ENCODE measurements around the gene CRYBA4. TPM values are rescaled to one million over a fixed set of nuclear protein-coding genes. Genes with fewer than 3 reads are reported as not detected.

CRYBA4 gene
- not detected in 2 replicates for total RNA-seq (2014; rRNA removed; shearing (Covaris generic))

DNA sequence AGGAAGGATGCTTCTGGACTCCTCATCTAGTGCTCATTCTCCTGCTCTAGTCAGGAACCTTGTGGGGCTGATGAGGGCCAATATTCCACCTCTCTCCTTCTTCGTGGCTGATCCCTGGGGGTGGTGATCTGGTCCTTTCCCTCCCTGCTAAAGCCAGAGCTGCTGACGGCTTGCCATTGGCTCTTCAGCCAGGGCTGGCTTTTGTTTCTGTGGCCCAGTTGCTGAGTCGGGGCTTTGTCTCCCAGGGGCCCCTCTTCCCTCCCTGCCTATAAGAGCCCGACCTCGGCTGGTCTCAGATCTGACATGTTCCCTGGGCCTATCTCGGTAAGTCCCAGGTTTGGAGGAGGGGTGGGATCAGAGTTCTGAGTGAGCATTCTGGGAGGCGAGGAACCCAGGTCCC, at the start of gene CRYBA4:
Gene CRYBA4, plus strand, starts transcription at position 301 of the 400 bp plus-strand sequence. CDS start 634 bp downstream, outside the sequence.
- no peak for DNase-seq (ENCODE audit: low spot score)

DNA sequence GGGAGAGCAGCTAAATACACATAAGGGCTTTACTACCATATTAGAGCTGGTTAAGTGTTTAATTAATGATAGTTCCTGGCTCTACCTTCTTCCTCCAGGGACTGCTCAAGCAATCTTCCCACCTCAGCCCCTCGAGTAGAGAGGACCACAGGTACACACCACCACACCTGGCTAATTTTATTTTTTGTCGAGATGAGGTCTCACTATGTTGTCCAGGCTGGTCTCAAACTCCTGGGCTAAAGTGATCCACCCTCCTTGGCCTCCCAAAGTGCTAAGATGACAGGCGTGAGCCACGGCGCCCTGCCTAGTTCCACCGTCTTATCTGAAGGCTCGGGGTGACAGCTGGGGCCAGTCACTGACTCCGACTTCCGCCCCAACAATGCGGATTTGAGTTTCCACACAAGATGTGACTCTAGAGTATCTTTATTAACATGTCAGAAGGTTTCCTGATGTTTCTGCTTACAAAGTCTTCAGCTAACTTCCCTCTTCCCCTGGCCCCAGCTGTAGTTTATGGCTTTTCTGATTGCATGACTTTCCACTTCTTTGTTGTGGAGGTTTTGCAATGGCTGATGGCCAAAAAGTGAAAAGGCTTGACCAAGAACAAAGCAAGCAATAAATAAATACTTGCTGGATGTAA, 48.6 kb upstream of the CRYBA4 start:
- no peak for DNase-seq (ENCODE audit: low spot score)

DNA sequence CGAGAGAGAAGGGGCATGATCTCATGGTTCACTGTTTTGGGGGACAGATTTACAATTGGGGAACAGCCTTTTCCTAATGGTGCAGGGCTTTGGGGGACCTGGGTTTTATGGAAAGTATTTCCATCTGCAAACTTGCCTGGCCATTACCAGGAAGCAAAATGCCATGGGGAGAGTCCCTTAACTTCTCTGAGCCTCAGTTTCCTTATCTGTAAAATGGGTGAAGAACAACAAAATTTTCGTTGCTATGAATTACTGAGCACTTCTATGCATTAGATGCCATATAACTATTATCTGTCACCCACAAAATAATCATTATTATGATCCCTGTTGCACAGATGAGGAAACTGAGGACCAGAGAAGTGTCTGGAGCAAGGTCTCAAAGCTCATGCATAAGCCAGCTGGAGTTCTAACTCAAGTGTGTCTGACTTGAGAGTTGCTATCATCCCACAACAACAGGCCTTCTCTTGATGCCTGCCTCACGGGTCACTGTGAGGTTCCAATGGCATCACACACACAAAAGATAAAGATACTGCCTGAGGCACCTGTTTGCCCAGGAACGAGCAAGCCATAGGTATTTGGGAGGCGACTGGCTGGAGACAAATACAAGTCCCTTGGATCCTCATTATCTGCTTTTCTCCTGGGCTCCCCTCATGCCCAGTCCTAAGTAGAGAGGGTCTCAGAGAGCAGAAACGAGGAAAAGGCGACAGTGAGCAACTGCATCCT, 47.6 kb upstream of the CRYBA4 start:
- DNase-seq (ENCODE audit: low spot score), result no peak

DNA sequence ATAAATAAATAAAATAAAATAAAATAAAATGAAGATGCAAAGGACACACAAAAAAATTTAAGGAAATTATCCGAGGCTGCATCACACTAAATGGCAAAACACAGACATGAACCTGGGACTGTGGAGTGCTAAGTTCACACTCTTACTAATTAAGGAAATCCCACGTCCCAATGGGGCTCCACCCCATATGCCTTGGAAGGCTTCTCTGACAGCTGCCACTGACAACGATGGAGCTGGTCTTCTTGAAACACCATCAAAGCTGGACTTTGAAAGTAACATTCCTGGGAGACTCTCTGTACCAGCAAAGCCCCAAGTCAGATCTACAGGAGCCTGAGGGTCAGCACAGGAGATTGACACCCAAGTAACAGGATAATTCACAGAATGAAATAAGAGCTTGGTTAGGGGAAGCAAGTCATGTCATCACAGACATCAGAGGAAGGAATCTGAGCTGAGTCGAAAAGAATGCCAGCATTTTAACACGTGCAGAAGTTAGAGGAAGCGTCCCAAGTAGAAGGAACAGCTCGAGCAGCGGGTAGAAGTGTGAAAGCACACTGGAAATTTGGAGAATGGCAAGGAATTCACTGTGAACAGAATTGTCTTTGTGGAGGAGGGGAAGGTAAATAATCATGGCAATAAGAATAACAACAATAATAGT, 45.6 kb upstream of the CRYBA4 start:
- no peak for DNase-seq (ENCODE audit: low spot score)

DNA sequence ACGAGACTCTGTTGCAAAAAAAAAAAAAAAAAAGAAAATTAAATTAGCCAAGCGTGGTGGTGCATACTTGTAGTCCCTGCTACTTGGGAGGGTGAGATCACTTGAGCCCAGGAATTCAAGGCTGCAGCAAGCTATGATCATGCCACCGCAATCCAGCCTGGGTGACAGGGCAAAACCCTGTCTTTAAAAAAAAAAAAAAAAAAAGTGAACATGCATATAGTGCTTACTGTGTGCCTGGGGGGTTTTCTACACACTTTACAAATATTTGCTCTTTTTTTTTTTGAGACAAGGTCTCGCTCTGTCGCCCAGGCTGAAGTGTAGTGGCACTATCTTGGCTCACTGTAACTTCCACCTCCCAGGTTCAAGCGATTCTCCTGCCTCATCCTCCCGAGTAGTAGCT, 44.7 kb upstream of the CRYBA4 start:
- no peak for DNase-seq (ENCODE audit: low spot score)

DNA sequence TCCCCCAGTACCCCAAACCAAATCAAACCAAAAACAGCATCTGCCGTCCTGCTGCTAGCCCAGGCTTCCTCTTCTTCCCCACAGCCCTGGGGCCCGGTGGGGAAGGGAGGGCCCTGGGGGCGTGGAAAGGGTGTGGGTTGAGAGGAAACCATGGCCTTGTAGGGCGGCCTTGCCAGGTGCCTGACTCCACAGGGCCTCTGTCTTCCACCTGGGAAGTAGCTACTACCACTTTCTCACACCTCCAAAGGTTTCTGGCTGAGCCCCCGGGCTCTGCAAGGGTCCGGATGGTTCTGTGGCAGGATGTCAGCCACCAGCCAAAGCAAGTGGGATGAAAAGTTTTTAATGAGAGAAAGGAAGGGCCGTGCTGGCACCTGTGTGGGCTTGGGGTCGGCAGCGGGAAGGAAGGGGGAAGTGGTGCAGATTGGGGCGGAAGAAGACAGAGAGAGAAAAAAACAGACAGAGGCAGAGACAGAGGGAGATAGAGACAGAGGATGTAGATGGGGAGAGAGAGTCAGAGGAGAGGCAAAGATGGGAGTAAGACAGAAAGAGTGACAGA, 42.4 kb upstream of the CRYBA4 start:
- DNase-seq (ENCODE audit: low spot score), result no peak

DNA sequence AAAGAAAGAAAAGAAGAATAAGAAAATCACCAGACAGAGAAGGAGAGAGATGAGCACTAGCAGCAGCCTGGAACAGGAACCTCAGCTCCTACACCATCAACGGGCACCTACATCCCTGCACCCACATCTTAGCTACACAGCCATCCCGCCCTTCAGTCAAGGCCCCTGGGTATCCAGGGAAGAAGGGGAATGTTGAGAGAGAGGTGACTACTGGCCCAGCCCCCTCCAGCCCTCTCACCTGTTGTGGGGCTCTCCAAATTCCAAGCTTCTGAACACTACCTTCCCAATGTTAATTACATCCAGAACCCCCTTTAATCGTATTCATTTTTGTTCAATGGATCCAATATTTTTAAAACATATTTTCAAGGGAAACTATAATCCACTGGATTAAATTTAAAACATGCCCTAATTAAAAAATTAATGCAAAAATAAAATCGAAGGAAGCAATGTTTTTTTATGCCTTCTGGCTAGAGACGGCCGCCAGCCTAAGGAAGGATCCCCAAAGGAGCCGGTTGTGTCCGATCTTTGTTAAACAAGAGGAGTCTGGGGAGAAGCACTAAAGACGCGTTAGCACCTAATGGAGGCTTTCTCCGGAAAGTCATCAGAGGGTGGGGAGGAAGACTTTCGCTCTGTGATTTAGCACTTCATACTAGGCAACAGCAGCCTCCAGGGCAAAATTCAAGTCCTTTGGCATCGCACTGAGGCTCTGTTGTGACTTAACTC, 41.4 kb upstream of the CRYBA4 start:
- no peak for DNase-seq (ENCODE audit: low spot score)

DNA sequence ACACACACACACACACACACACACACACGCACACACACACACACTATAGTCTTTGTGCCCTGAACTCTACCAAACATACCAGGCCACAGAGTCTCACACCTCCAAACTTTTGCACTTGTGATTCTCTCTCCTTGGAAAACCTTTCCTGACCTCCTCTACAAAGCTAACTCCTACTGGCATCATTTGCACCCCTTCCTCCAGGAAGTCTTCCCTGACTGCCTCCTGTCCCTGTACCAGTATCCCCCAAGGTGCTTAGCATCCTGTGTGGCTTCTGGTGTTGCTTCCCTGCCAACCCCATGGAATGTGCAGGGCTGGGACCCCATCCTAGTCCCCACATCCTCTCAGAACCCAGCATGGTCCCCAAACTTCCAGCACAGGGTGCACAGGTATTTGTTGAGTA, 40.7 kb upstream of the CRYBA4 start:
- DNase-seq (ENCODE audit: low spot score), result no peak

DNA sequence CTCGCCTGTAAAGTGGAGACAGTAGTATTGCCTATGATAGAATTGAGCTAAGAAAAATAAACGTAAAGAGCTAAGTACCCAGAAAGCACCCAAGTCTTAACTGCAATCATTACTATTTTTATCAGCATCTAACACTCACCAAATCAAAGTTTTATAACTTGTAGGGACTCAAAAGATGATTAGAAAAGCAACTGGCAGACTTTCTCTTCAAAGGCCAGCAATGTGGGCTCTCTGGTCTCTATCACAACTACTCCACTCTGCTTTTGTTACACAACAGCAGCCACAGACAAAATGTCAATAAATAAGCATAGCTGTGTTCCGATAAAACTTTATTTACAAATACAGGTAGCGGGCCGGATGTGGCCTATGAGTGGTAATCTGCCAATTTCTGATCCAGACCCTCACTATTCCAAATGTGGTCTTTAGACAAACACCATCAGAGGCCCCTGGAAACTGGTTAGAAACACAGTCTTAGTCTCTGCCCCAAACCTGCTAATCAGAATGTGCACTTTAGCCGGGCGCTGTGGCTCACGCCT, 40.1 kb upstream of the CRYBA4 start:
- no peak for DNase-seq (ENCODE audit: low spot score)

DNA sequence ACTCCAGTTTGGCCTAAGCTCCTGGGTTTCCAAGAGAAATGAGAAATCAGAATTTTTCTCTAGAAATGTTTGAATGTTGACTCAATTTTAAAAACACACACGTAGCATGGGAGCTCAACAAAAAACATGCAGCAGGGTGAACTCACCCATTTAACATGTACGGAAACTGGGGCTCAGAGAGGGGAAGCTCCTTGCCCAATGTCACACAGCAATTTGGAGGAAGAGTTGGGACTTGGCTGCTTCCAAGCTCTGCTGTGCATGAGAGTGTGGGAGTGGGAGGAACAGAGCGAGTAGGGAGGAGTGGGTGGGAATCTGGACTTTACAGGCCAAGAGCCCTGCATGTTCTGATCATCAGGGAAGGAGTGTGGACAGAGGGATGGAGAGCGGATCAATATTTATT, 37.8 kb upstream of the CRYBA4 start:
- DNase-seq (ENCODE audit: low spot score), result no peak

DNA sequence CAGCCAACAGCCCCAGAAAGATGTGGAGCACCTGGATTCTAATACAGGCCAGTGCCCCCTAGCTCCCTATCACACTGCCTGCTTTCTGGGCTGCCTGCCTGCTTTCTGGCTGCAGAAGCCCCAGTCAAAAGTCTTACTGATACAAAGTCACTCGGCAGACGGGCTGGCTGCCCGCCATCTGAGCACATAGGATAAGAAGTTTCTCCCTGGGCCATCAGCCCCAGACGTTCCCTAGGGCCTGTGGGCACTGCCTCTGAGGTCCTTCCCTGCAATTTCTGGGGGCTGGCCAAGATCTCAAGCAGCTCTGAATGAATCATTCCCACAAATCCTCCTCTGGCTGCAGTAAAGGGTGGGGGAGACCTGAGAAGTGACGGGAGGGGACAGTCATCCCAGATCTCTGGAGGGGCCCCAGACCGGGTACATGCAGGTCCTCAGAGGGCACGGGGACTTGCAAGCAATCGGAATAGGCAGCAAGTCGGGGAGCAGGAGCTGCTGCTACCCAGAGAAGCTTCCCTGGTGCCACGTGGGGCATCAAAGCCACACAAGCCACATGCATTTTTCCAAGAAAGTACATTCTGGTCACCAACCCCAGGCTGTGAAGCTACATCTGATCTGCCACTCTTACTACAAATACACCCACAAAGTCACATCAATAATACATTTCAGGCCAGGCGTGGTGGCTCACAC, 36.5 kb upstream of the CRYBA4 start:
- DNase-seq (ENCODE audit: low spot score), result peak; percentile 86

DNA sequence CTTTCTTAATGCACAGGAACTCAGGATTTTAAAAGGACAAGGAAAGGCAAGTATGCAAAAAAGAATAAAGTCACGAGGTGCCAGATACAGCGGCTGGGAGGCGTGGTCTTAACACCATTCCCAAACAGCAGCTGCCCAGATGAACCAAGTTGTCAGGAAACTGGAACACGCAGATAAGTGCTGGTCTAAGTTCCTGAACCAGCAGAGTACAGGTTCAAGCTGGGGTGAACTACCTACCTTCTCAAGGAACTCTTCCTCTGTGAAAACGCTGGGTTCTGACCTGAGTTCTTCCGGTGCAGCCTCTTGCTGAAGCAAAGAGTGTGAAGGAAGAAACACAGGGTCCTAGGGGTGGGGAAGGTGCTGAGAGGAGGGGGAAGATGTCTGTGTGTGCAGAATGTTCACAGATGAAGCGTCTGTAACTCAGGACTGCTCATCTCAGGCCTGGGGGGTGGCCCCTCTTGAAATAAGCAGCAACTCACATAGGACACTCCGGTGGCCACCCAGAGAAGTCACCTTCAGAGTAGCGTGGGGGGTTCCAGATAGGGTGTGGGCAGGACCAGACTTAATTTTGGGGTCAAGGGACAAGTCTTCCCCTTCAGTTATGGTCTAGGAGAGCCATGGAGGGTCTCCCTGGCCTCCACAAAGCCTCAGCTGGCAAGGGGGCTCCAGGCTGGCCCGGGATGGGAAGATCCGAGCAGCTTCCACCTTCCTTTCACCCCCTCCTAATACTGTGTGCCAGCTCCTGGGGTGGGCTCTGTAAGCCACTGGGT, 35.0 kb upstream of the CRYBA4 start:
- DNase-seq (ENCODE audit: low spot score), result no peak

DNA sequence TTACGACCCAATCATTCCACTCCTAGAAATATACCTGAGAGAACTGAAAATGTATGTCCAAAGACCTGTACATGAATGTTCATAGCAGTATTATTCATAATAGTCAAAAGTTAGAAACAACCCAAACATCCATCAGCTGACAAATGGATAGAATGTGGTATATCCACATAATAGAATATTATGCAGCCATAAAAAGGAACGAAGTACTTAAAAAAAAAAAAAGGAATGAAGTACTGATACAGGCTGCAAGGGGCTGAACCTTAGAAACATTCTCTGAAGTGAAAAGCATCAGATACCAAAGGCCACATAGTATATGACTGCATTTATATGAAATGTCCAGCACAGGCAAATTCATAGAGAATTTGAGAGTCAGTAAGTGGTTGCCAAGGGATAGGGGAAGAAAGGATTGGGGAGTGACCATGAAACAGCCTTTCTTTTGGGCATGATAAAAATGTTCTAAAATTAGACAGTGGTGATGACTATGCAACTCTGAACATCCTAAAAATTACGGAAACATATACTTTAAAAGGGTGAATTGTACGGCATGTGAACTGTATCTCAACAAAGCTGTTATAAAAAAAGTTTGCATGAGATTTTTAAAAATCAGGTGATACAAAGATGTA, 33.7 kb upstream of the CRYBA4 start:
- no peak for DNase-seq (ENCODE audit: low spot score)

DNA sequence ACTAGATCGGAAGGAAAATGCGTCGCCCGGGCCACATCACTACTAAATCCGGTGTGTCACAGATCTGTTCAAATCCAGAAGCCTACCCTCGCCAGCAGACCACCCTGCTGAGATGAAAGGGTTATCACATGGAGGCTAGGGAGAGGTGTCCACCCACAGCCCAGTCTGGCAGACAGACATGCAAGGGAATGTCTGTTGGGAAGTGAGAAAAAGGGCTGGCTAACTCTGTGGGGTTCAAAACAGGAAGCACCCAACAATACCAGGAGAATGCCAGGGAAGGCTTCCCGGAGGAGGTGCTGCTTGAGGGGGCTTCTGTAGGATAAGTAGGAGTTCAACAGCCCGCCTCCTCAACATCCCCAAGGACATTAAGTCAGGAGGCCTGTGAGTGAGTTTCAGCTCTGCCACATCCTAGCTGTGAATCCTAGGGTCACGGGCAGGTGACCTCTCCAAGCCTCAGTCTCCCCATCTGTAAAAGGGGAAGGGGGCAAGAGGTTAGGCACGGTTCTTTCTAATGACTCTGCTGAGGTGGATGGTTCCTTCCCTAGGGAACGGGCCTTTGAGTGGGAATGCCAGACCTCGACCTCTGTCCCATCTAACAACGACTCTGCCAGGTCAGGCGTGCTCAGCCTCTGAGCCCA, 32.9 kb upstream of the CRYBA4 start:
- DNase-seq (ENCODE audit: low spot score), result no peak

DNA sequence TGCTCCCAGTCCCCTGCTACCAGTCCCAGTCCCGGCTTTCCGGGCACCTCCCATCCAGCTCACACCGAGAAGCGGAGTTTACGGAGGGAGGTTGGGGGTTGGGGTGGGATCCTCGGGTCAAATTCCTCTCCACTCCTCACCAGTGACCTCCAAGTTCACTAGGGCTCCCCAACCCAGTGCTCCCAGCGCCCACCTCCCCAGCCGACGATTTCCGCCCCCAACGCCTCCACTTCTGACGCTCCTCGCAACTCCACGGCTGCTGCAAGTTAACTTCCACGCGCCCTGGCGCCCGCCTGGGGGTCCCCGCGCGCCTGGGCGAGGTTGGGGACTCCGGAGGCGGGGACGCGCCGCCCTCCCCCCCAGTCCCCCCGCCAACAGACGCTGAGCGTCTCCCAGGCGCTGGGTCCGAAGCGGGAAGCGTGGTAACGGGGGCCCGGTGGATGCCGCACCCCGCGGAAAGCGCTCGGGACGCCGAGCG, 32.4 kb upstream of the CRYBA4 start:
- no peak for DNase-seq (ENCODE audit: low spot score)

DNA sequence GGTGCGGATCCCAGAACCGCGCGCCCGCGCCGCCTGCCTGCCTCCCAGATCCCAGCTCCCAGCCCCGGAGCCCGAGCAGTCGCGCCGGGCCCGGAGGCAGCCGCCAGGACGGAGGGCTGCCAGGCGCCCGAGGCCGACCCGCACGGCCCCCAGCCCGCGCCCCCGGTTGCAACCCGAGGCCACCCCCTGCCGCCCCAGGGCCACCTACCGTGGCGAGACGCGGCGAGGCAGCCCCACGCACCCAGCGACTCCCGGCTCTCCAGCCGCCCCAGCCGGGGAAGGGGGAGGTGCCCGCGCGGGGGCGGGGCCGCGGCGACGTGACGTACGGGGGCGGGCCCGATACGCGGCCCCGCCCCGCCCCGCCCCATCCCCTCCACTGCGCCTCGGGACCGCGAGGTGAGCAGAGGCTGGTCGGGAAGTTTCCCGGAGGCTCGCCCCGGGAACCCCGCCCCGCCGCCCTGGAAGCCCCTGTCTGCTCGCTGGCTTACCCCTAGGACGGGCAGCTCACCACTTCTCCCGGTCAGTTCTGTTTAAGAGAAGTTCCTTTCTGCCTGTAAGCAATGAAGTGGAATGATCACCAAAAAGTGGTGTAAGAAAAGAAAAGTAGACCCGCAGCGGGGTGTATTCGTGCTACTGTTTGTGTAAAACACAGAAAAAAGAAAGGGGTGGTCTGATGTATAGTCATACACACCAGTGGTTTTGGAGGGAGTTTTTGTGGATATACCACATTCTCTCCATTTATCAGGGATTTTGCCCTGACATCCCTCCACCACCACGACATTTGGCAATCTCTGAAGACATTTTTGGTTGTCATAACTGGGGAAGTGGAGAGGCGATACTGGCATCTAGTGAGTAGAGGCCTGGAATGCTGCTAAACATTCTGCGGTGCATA, 31.7 kb upstream of the CRYBA4 start, which contains the start of gene TPST2:
Gene TPST2, minus strand, starts transcription at position 288 of the 892 bp plus-strand sequence. CDS start 48,502 bp downstream, outside the sequence.
- peak; percentile 16 for DNase-seq (ENCODE audit: low spot score)

DNA sequence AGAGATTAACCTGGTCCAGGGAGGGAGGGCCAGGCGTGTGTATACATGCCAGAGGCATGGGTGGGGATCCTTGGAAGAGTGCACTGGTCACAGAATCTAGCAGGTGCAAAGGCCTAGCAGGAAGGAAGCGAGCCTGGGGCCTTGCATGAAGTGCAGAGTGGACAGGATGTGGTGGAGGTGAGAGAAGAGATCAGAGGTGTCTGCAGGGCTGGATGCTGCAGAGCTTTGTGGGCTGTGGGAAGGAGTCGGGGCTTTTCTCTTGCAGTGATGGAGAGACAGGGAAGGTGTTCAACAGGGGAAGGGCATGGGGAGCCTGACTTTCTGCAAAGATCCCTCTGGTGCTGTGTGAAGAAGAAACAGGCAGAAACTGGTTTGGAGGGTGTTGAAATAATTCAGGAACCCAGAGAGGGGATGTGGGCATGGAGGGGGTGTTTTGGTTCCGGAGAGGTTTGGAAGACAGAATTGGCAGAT, 29.3 kb upstream of the CRYBA4 start:
- no peak for DNase-seq (ENCODE audit: low spot score)

DNA sequence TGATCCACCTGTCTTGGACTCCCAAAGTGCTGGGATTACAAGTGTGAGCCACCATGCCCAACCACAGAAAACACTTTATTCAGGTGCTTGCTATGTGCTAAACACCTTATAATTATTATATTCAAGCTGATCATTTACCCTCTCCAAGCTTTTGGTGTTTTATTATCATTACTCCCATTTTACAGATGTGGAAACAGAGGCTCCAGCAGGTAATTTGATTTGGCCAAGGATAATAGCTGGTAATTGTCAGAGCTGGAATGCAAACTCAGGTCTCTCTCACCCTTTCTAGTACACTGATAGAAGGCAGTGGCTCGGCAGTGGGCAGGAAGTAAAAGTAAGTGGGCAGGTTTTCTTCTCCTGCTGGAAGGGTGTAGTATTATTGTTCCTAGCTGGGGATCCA, 28.0 kb upstream of the CRYBA4 start:
- DNase-seq (ENCODE audit: low spot score), result no peak
